H7 (cell line): ENCODE results near the gene VEZT. TPM values are rescaled to one million over a fixed set of nuclear protein-coding genes. Genes with fewer than 3 reads are reported as not detected.
A peak's percentile ranks its signal among the peaks of the same experiment; 100 is the strongest.

Experiments used
- DNase-seq: peaks from one replicate; pipeline ENCODE4 v3.0.0; 2012
- H3K27me3 ChIP-seq: 2 replicates; pipeline ENCODE4 v1.6.0; 2011; ENCODE audit warnings: mild to moderate bottlenecking, low read length; ENCODE audit not compliant: control insufficient read depth, insufficient read depth
- H3K36me3 ChIP-seq: replicated peaks from 2 replicates; pipeline ENCODE4 v1.5.1; 2011; ENCODE audit warnings: low read length; ENCODE audit not compliant: control insufficient read depth, insufficient read depth
- H3K4me3 ChIP-seq: 2 replicates; pipeline ENCODE4 v1.5.1; 2011; ENCODE audit warnings: low read depth, mild to moderate bottlenecking, control low read depth, low read length, moderate library complexity; ENCODE audit not compliant: insufficient read depth
- total RNA-seq: library from RNA; depleted of rRNA; stranded (reverse); fragments of >200 nt; shearing (Covaris generic); gene quantifications from 2 replicates; pipeline ENCODE4 v1.2.3, GENCODE V29; 2014; rRNA removed

VEZT gene
- total RNA-seq = 53.3 and 61.3 TPM in 2 replicates

- Histone ChIP-seq H3K4me3 (peak within 1 kb of the TSS; percentile 85), H3K36me3 (no peaks in the 10 kb centered on the region), H3K27me3 (no peaks in the 10 kb centered on the region)
- DNase-seq = peak; percentile 92
Measured at GRCh38 chr12:95217377-95218149, at the start of gene VEZT, which contains the start of gene FGD6. VEZT (plus strand) TSS chr12:95217807; CDS start chr12:95217851, 44 bp downstream. FGD6 (minus strand) TSS chr12:95217467; CDS start chr12:95217240, 227 bp downstream.

- H3K4me3 ChIP-seq = no peak overlapping the region
- no peak for DNase-seq
- H3K36me3 ChIP-seq = peaks cover 5% of the 10 kb centered on the region
- H3K27me3 ChIP-seq = no peaks in the 10 kb centered on the region
Measured at GRCh38 chr12:95168746-95169145, 48.9 kb upstream of the VEZT start.

DNA sequence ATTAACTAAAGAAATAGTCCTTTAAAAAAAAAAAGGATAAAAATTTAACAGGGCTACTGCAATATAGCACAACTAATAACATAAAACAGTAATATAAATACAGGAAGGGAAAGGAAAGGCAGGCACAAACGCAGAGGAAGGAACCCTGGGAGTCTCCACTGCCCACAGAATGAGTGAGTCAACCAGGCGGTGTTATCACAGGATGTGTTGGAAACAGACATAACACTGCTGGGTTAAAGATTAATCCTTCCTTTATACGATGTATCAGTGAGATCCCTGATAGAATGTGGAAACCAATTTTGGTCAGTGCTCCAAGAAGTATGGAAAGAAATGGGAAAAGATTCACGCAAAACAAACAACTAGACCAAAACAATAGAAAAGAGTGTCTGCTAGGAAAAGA, 48.2 kb upstream of the VEZT start:
- Histone ChIP-seq H3K36me3 (peaks cover 5% of the 10 kb centered on the region), H3K27me3 (no peaks in the 10 kb centered on the region), H3K4me3 (no peak overlapping the region)
- no peak for DNase-seq

GRCh38 chr12:95173392-95174251, 44.0 kb upstream of the VEZT start:
- H3K36me3 ChIP-seq = peaks cover 5% of the 10 kb centered on the region
- no peak overlapping the region for H3K4me3 ChIP-seq
- no peaks in the 10 kb centered on the region for H3K27me3 ChIP-seq
- no peak for DNase-seq

GRCh38 chr12:95177201-95177768, 40.3 kb upstream of the VEZT start:
- Histone ChIP-seq H3K36me3 (peaks cover 3% of the 10 kb centered on the region), H3K27me3 (no peaks in the 10 kb centered on the region), H3K4me3 (no peak overlapping the region)
- DNase-seq = no peak

DNA sequence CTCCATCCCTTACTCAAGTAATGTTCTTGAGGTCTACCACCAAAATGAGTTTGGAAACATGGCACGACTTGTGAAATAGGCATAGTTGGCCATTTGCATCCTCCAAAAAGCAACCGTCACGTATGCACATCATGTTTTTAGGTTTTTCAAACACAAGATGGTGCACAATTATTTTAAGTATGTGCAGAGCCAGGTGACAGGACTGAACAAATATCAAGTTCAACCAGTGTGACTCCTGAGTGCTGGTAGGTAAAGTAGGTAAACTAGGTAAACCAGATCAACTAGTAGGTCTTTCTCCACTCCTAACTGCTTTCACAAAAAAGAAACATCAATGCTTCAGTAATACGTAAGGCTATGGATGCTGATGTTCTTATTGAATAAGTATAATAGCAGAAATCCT, 39.5 kb upstream of the VEZT start:
- H3K27me3 ChIP-seq = no peaks in the 10 kb centered on the region
- H3K36me3 ChIP-seq = no peaks in the 10 kb centered on the region
- no peak for DNase-seq
- H3K4me3 ChIP-seq = no peak overlapping the region

GRCh38 chr12:95179011-95179410, 38.6 kb upstream of the VEZT start:
- no peak for DNase-seq
- H3K36me3 ChIP-seq = no peaks in the 10 kb centered on the region; the same call in 1 of the 2 replicates
- H3K4me3 ChIP-seq = no peak overlapping the region
- H3K27me3 ChIP-seq = no peaks in the 10 kb centered on the region

- H3K27me3 ChIP-seq = no peaks in the 10 kb centered on the region
- no peak for DNase-seq
- no peak overlapping the region for H3K4me3 ChIP-seq
- no peaks in the 10 kb centered on the region; the same call in 1 of the 2 replicates for H3K36me3 ChIP-seq
Measured at GRCh38 chr12:95181103-95181502, 36.5 kb upstream of the VEZT start.

DNA sequence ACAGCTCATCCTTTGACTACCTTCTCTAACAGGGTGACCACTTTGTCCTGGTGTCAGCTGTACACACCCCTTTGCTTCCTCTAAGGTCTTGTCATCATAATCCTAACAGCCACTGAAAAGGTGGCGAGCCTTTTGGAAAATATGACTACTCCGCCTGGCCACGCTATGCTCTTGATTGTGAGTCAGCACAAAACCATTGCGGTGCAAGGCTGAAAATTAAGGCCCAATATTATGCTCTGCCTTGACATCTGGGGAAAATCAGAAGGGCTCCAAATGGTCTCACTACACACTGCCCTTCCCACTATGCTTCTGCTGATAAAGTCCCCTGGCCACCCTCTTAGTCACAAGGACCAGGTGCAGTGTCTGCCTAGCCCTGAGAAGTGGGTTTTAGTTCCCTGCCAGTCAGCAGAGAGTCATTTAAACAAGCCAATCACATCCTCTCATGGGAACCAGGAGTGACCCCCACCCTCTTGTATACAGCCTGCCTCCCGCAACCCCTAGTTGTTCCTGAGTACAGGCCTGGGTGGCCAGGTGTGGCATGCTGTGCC, 34.7 kb upstream of the VEZT start:
- Histone ChIP-seq H3K36me3 (no peaks in the 10 kb centered on the region; the same call in 1 of the 2 replicates), H3K27me3 (no peaks in the 10 kb centered on the region), H3K4me3 (no peak overlapping the region)
- DNase-seq = no peak

- H3K36me3 ChIP-seq = no peaks in the 10 kb centered on the region; the same call in 1 of the 2 replicates
- H3K4me3 ChIP-seq = no peak overlapping the region
- DNase-seq = no peak
- H3K27me3 ChIP-seq = no peaks in the 10 kb centered on the region
Measured at GRCh38 chr12:95184121-95184520, 33.5 kb upstream of the VEZT start.

DNA sequence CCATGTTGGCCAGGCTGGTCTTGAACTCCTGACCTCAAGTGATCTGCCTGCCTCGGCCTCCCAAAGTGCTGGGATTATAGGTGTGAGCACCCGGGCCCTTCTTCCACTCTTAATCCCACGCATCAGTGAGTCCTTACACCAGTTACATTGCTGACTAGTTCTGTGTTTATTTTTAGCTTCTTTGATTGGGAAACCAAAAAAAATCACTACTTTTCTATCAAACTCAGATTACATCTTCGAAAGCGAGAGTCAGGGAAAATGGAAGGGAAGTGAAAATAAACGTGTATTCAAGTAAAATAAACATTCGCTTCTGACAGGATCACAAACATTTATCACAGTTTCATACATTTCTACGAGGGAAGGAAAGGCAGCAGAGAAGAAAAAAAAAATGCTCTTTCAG, 32.5 kb upstream of the VEZT start:
- H3K36me3 ChIP-seq = no peaks in the 10 kb centered on the region; the same call in 1 of the 2 replicates
- no peaks in the 10 kb centered on the region for H3K27me3 ChIP-seq
- no peak overlapping the region for H3K4me3 ChIP-seq
- no peak for DNase-seq

DNA sequence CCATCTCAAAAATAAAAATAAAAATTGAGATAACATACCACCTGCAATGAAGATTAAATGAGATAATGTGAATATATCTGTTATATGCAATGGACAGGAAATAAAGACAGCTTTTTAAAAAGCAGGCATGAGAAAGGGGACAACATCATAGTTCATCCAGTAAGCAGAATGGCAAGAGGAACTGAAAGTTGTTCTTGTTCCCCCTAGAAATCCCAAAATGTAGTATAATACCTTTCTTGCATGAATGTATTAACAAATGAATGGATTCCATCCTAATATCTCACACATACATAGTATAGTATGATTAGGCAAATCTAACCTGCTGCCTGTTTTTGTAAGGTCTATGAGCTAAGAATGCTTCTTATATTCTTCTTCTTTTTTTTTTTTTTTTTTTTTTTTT, 31.8 kb upstream of the VEZT start:
- Histone ChIP-seq H3K27me3 (no peaks in the 10 kb centered on the region), H3K36me3 (no peaks in the 10 kb centered on the region; the same call in 1 of the 2 replicates), H3K4me3 (no peak overlapping the region)
- DNase-seq = no peak

- H3K4me3 ChIP-seq = no peak overlapping the region
- DNase-seq = no peak
- no peaks in the 10 kb centered on the region for H3K27me3 ChIP-seq
- no peaks in the 10 kb centered on the region; the same call in 1 of the 2 replicates for H3K36me3 ChIP-seq
Measured at GRCh38 chr12:95187865-95188415, 29.7 kb upstream of the VEZT start.

DNA sequence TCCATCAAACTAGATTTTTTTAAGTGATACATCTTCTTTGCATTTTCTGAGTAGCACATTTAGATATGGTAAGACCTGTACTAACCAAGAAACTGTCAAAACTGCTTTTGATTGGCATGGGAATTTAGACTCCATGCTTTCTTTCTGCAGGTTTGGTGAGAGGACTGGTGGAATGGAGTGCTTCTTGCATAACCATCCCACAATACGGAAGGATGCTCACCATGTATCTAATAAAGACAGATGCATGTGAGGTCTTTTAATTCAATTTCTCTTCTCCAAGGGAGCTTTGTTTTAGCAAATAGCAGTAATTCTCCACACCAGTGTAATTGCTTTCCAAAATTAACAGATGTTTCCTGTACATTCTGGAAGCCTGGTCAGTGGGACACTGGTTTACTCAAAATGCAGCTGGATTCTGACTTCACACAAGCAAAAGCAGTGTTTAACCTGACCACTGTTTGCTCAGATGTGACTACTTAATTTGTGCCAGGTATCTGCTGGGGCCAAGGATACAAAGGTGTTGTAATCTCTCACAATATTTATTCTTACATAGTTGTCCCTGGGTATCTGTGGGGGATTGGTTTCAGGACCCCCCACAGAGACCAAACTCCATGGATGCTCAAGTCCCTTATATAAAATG, 26.4 kb upstream of the VEZT start:
- Histone ChIP-seq H3K36me3 (no peaks in the 10 kb centered on the region), H3K4me3 (no peak overlapping the region), H3K27me3 (no peaks in the 10 kb centered on the region)
- DNase-seq = no peak
